ENCODE results near the gene IFT22.
"Not testable (repeated sequence)": the region's sequence is repeated elsewhere in the genome, so short reads cannot be mapped to it uniquely, and the experiment has no call there.

Gene IFT22

DNA sequence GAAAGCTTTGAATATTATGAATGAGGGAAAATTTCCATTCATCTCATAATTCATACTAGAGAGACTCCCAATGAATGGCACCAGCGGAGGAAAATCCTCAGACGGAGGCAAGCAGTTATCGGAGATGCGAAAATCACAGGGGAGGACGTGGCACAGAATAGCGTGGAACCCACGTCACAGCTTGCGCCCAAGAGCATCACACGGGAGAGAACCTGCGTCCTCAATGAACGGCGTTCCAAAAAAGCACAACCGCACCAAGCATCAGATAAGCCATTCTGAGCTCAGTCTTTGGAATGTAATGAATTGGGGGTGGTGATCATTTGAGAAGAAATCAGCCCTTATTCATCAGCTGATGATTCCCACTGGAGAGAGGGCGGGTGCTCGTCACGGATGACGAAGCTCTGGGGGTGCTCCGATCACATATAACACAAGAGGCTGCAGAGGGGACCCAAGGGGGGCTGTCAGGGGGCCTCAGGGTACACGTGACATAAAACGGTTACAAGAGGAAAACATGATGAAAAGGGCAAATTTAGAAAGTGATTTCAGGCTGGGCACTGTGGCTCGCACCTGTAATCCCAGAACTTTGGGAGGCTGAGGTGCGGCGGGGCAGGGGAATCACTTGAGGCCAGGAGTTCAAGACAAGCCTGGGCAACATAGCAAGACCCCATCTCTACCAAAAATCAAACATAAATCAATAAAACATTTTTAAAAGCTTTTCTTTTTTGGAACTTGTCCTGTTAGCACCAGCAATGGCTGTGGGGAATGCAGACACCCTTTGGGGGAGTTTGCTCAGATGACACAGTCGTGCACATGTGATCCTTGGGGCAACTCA is 42.9 kb downstream of the IFT22 start:
- DNase-seq (ENCODE audit: low spot score) = no peak

DNA sequence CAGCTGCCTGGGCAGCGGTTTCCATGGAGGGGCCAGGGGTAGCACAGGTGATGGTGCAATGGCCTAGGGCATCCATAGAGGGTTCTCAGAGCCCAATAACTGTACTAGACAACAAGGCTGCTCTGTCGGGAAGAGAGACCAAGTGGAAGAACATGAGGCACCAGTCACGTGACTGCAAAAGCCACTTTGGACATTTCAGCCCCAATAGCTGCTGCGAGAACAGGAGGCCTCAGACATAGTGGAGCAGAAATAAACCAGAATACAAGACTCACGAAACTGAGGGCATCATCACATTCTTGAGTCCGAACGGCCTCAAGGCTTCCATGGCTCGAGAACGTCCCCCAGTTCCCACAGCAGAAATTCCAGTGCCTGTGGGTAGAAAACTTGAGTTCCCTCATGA is 44.5 kb downstream of the IFT22 start:
- DNase-seq (ENCODE audit: low spot score) = no peak

- DNase-seq (ENCODE audit: low spot score) = no peak
These were observed 48.4 kb downstream of the IFT22 start for GRCh38 chr7:101273206-101273605.

DNA sequence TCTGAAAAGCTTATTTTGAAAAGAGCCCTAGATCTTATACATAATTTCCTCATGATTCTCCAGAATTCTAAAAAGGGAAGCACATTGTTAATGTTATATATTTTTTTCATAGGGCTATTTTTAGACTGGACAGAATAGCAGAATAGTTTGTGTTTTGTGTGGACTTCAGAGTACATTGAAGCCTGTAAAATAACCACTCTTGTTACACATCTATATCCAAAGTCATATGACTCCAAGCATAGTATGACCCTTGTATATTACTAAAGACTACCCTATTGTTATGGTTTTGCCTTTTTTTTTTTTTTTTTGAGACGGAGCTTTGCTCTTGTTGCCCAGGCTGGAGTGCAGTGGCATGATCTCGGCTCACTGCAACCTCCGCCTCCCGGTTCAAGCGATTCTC is 50.6 kb downstream of the IFT22 start:
- no peak for DNase-seq (ENCODE audit: low spot score)

GRCh38 chr7:101269664-101270063 is 51.9 kb downstream of the IFT22 start:
- no peak for DNase-seq (ENCODE audit: low spot score)

DNA sequence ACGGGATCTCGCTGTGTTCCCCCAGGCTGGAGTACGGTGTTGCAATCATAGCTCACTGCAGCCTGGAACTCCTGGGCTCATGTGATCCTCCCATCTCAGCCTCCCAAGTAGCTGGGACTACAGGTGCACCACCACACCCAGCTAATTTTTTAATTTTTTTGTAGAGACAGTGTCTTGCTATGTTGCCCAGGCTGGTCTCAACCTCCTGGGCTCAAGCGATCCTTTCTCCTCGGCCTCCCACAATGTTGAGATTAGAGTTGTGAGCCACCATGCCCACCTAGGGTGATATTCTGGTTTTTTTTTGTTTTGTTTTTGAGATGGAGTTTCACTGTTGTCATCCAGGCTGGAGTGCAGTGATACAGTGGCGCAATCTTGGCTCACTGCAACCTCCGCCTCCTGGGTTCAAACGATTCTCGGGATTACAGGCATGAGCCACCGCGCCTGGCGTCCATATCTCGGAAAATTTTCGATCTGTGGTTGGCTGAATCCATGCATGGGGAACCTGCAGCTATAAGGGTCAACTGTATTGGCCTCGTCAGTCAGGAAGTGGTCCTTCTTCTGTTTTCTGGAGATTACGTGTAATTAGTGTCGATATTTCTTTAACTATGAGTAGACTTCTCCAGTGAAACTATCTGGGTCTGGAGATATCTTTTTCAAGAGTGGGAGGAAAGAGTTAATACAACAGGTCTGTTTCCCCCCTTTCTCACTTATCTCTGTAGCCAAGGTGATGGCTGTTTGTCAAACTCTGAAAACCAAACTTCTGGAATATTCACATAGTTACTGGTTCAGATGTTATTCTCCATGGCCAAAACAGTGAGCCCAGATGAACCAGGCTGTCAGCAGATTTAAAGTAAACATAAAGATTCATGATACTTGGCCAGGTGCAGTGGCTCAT is 55.7 kb downstream of the IFT22 start:
- no peak for DNase-seq (ENCODE audit: low spot score)

- DNase-seq (ENCODE audit: low spot score) = not testable (repeated sequence)
These were observed 57.4 kb downstream of the IFT22 start for GRCh38 chr7:101264102-101264706.
